H1 (cell line): Measurements from ENCODE around the gene OSBP2.

Experiments used
- BACH1 ChIP-seq: IDR thresholded peaks from 2 replicates; pipeline ENCODE4 v1.6.1; 2012; ENCODE audit warnings: low read length, improper control_type of control experiment
- EP300 ChIP-seq, 2 experiments: IDR thresholded peaks; 1 replicate in 1 of 2; 2 replicates in 1 of 2; pipeline ENCODE4 v1.6.1; 2011 to 2012; ENCODE audit warnings: low read depth in 2 of 2, low read length in 2 of 2, mild to moderate bottlenecking in 2 of 2, borderline replicate concordance in 1 of 2, inconsistent platforms in 1 of 2, moderate library complexity in 1 of 2
- EZH2 ChIP-seq: fragments of 200-600 bp; sonication (generic); IDR thresholded peaks from 2 replicates; pipeline ENCODE4 v1.7.1; 2012; ENCODE audit warnings: low read depth, mild to moderate bottlenecking, moderate library complexity, low read length, inconsistent platforms; ENCODE audit not compliant: severe bottlenecking
- HDAC2 ChIP-seq, 2 experiments: fragments of 300-600 bp in 1 of 2; sonication (generic) in 1 of 2; IDR thresholded peaks; 2 replicates each; pipeline ENCODE4 v1.6.1; 2011 to 2012; ENCODE audit warnings: low read depth in 2 of 2, low read length in 2 of 2, mild to moderate bottlenecking in 2 of 2, moderate library complexity in 2 of 2, borderline replicate concordance in 1 of 2, inconsistent platforms in 1 of 2
- JUN ChIP-seq: IDR thresholded peaks from 2 replicates; pipeline ENCODE4 v1.6.1; 2011; ENCODE audit warnings: low read depth, mild to moderate bottlenecking, improper control_type of control experiment, low read length
- POLR2A ChIP-seq, 2 experiments: IDR thresholded peaks; 1 replicate in 1 of 2; 2 replicates in 1 of 2; pipeline ENCODE4 v1.6.1; 2011; ENCODE audit warnings: low read depth in 2 of 2, low read length in 2 of 2, mild to moderate bottlenecking in 2 of 2; ENCODE audit errors: control extremely low read depth in 1 of 2
- POLR2AphosphoS5 ChIP-seq: IDR thresholded peaks from 2 replicates; pipeline ENCODE4 v1.6.1; 2011; ENCODE audit warnings: low read depth, low read length
- YY1 ChIP-seq: IDR thresholded peaks from 2 replicates; pipeline ENCODE4 v1.6.1; 2011; ENCODE audit warnings: low read depth, mild to moderate bottlenecking, low read length
- ZNF274 ChIP-seq: IDR thresholded peaks from 2 replicates; pipeline ENCODE4 v1.7.0; 2012; ENCODE audit warnings: low read length, borderline replicate concordance; ENCODE audit errors: extremely low read depth
- TF ChIP-seq, protein P1 (sequence below), 3 experiments: IDR thresholded peaks; 1 replicate in 2 of 3; 2 replicates in 1 of 3; pipeline versions ENCODE4 v1.5.1 to v1.6.1; 2011; ENCODE audit warnings: low read length in 3 of 3, mild to moderate bottlenecking in 3 of 3, inconsistent platforms in 2 of 3, low read depth in 1 of 3, moderate library complexity in 1 of 3; ENCODE audit not compliant: insufficient read depth in 1 of 3; ENCODE audit errors: control extremely low read depth in 1 of 3

DNA sequence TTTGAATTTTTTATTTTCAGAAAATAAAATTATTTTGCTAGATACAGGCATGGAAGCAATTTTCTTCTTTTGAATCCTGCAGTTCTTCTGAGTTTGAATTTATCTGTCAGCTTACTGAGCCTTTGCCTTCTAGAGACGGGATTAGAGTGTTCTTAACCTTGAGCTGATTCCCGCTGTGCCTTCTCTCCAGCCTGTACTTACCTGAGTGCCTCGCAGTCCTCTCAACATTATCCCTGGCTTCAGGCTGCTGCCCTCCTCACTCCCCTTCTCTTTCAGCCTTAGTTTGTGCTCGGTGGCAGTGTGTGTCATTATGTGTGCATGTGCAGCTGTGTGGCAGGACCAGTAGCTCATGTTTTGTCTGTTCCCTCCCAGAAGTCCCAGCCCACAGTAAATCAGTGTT lies 24.3 kb downstream of the OSBP2 start:
- TF ChIP-seq EZH2, result no peak
- TF ChIP-seq YY1, result no peak
- no peak for TF ChIP-seq ZNF274
- TF ChIP-seq, protein P1, sequence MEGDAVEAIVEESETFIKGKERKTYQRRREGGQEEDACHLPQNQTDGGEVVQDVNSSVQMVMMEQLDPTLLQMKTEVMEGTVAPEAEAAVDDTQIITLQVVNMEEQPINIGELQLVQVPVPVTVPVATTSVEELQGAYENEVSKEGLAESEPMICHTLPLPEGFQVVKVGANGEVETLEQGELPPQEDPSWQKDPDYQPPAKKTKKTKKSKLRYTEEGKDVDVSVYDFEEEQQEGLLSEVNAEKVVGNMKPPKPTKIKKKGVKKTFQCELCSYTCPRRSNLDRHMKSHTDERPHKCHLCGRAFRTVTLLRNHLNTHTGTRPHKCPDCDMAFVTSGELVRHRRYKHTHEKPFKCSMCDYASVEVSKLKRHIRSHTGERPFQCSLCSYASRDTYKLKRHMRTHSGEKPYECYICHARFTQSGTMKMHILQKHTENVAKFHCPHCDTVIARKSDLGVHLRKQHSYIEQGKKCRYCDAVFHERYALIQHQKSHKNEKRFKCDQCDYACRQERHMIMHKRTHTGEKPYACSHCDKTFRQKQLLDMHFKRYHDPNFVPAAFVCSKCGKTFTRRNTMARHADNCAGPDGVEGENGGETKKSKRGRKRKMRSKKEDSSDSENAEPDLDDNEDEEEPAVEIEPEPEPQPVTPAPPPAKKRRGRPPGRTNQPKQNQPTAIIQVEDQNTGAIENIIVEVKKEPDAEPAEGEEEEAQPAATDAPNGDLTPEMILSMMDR (IDR thresholded peaks at IDR 0.05; ENCODE audit: control extremely low read depth in 1 of 3, insufficient read depth in 1 of 3, low read depth in 1 of 3, low read length in 3 of 3), result no peak
- no peak for TF ChIP-seq POLR2AphosphoS5
- no peak for TF ChIP-seq POLR2A (IDR thresholded peaks at IDR 0.05; ENCODE audit: control extremely low read depth in 1 of 2, low read depth in 2 of 2, low read length in 2 of 2)
- no peak for TF ChIP-seq EP300 (IDR thresholded peaks at IDR 0.05; ENCODE audit: borderline replicate concordance in 1 of 2, low read depth in 2 of 2, low read length in 2 of 2)
- no peak for TF ChIP-seq JUN
- TF ChIP-seq HDAC2 (IDR thresholded peaks at IDR 0.05; ENCODE audit: borderline replicate concordance in 1 of 2, low read depth in 2 of 2, low read length in 2 of 2), result no peak
- no peak for TF ChIP-seq BACH1
